Progenitor cell of endocrine pancreas (in vitro differentiated cells): ENCODE data around the gene CNST. TPM values are rescaled to one million over a fixed set of nuclear protein-coding genes. Genes with fewer than 3 reads are reported as not detected.

Experiments used
- DNase-seq: peaks from one replicate; pipeline ENCODE4 v3.0.0; 2021; ENCODE audit warnings: low spot score; ENCODE audit not compliant: unreplicated experiment
- H3K27ac Mint-ChIP-seq: 2 replicates; pipeline ENCODE4 v1.8.0; 2021; ENCODE audit warnings: mild to moderate bottlenecking, moderate library complexity, mixed read lengths
- H3K27me3 Mint-ChIP-seq: 2 replicates; pipeline ENCODE4 v1.8.0; 2021; ENCODE audit warnings: mixed read lengths
- H3K36me3 Mint-ChIP-seq: 2 replicates; pipeline ENCODE4 v1.8.0; 2022; ENCODE audit warnings: mixed read lengths; ENCODE audit not compliant: insufficient read depth
- H3K4me1 Mint-ChIP-seq: 2 replicates; pipeline ENCODE4 v1.8.0; 2021; ENCODE audit warnings: low read depth, mixed read lengths
- H3K4me3 Mint-ChIP-seq: 2 replicates; pipeline ENCODE4 v1.8.0; 2021; ENCODE audit warnings: low read depth, mild to moderate bottlenecking, moderate library complexity, mixed read lengths
- H3K9me3 Mint-ChIP-seq: 2 replicates; pipeline ENCODE4 v1.8.0; 2021; ENCODE audit warnings: low read depth, mixed read lengths
- CTCF ChIP-seq: fragments of 200-600 bp; sonication (generic); IDR thresholded peaks from one replicate; pipeline ENCODE4 v1.5.0; 2021; ENCODE audit warnings: antibody characterized with exemption, mild to moderate bottlenecking; ENCODE audit not compliant: unreplicated experiment
- total RNA-seq: library from RNA; stranded (reverse); gene quantifications from 2 replicates; pipeline ENCODE4 v1.2.1, GENCODE V29; 2021

The CNST gene
- total RNA-seq, 1 donor from 2014 or later = 28.3 TPM

- DNase-seq = no peak
- H3K27ac Mint-ChIP-seq = no peak overlapping the region
- H3K4me1 Mint-ChIP-seq = peaks cover 23% of the 10 kb centered on the region
- H3K9me3 Mint-ChIP-seq = peaks cover 5% of the 10 kb centered on the region
- peaks cover 9% of the 10 kb centered on the region for H3K36me3 Mint-ChIP-seq
- H3K4me3 Mint-ChIP-seq = no peak overlapping the region
- no peaks in the 10 kb centered on the region for H3K27me3 Mint-ChIP-seq
- no peak for TF ChIP-seq CTCF
These were observed 11.5 kb downstream of the CNST start for GRCh38 chr1:246577720-246578106.

GRCh38 chr1:246579818-246580217 lies 13.6 kb downstream of the CNST start:
- H3K9me3 Mint-ChIP-seq = peaks cover 5% of the 10 kb centered on the region
- H3K4me3 Mint-ChIP-seq = no peak overlapping the region
- DNase-seq = no peak
- H3K36me3 Mint-ChIP-seq = peaks cover 9% of the 10 kb centered on the region
- TF ChIP-seq CTCF = no peak
- peaks cover 44% of the 10 kb centered on the region for H3K4me1 Mint-ChIP-seq
- no peaks in the 10 kb centered on the region for H3K27me3 Mint-ChIP-seq
- H3K27ac Mint-ChIP-seq = no peak overlapping the region

- peaks cover 48% of the 10 kb centered on the region for H3K4me1 Mint-ChIP-seq
- no peaks in the 10 kb centered on the region for H3K9me3 Mint-ChIP-seq
- TF ChIP-seq CTCF = no peak
- no peaks in the 10 kb centered on the region for H3K27me3 Mint-ChIP-seq
- H3K4me3 Mint-ChIP-seq = no peak overlapping the region
- no peak overlapping the region for H3K27ac Mint-ChIP-seq
- H3K36me3 Mint-ChIP-seq = peaks cover 3% of the 10 kb centered on the region
- no peak for DNase-seq
These were observed 14.5 kb downstream of the CNST start for GRCh38 chr1:246580497-246581370.

- H3K27ac Mint-ChIP-seq = peak overlapping the region; percentile 93
- peaks cover 42% of the 10 kb centered on the region for H3K4me1 Mint-ChIP-seq
- H3K4me3 Mint-ChIP-seq = no peak overlapping the region
- no peak for TF ChIP-seq CTCF
- no peaks in the 10 kb centered on the region for H3K27me3 Mint-ChIP-seq
- H3K36me3 Mint-ChIP-seq = no peaks in the 10 kb centered on the region
- no peak for DNase-seq
- H3K9me3 Mint-ChIP-seq = no peaks in the 10 kb centered on the region
These were observed 16.2 kb downstream of the CNST start for GRCh38 chr1:246582301-246583055.

- Mint-ChIP-seq H3K27me3 (no peaks in the 10 kb centered on the region), H3K27ac (peak overlapping the region; percentile 93), H3K4me3 (peak overlapping the region; percentile 20), H3K36me3 (no peaks in the 10 kb centered on the region), H3K4me1 (peaks cover 38% of the 10 kb centered on the region), H3K9me3 (no peaks in the 10 kb centered on the region)
- DNase-seq = no peak
- no peak for TF ChIP-seq CTCF
These were observed 16.8 kb downstream of the CNST start for GRCh38 chr1:246583056-246583440.
